Caco-2 (cell line): Measurements from ENCODE around the gene BCO1. TPM values are rescaled to one million over a fixed set of nuclear protein-coding genes. Genes with fewer than 3 reads are reported as not detected.

Experiments used
- BruUV-seq: library from RNA; stranded (reverse); fragments of 400-500 nt; replicated peaks from 2 replicates; lab custom pipeline; 2021; lab: Mats Ljungman, UMichigan
- CTCF ChIA-PET: fragments of 300-600 bp; sonication (Branson Sonifier 250); formaldehyde crosslinking; loops from one replicate; lab custom pipeline; 2022; ENCODE audit warnings: antibody characterized with exemption; lab: Charles Lee
- POLR2A ChIA-PET: fragments of 300-600 bp; sonication (Branson Sonifier 250); formaldehyde crosslinking; loops from one replicate; lab custom pipeline; 2022; ENCODE audit warnings: antibody characterized with exemption; lab: Charles Lee
- DNase-seq, 2 experiments: peaks; one replicate each; pipeline versions ENCODE4 v3.0.0 to v3.0.0-alpha.2; 2020 to 2022
- H3K27me3 ChIP-seq: replicated peaks from 2 replicates; pipeline ENCODE4 v1.6.0; 2011; ENCODE audit warnings: low read length; ENCODE audit not compliant: control insufficient read depth, insufficient read depth
- H3K36me3 ChIP-seq: 2 replicates; pipeline ENCODE4 v1.5.1; 2011; ENCODE audit warnings: low read length; ENCODE audit not compliant: control insufficient read depth, insufficient read depth
- H3K4me1 ChIP-seq: fragments of 250-450 bp; sonication (Bioruptor Pico); 2 replicates; pipeline ENCODE4 v1.5.1; 2020; ENCODE audit warnings: mild to moderate bottlenecking
- H3K4me3 ChIP-seq: 2 replicates; pipeline ENCODE4 v1.5.1; 2011; ENCODE audit warnings: low read depth, mild to moderate bottlenecking, control low read depth, low read length
- H3K9me3 ChIP-seq: fragments of 250-450 bp; sonication (Bioruptor Pico); 2 replicates; pipeline ENCODE4 v1.5.1; 2020; ENCODE audit warnings: mild to moderate bottlenecking, moderate library complexity
- H3K27ac Mint-ChIP-seq: one replicate; pipeline ENCODE4 v1.8.0; 2022; ENCODE audit warnings: mixed read lengths; ENCODE audit not compliant: unreplicated experiment
- H3K27me3 Mint-ChIP-seq: one replicate; pipeline ENCODE4 v1.8.0; 2022; ENCODE audit warnings: mixed read lengths; ENCODE audit not compliant: insufficient read depth, unreplicated experiment
- H3K36me3 Mint-ChIP-seq: one replicate; pipeline ENCODE4 v1.8.0; 2022; ENCODE audit warnings: mild to moderate bottlenecking, mixed read lengths; ENCODE audit not compliant: insufficient read depth, unreplicated experiment
- H3K4me1 Mint-ChIP-seq: one replicate; pipeline ENCODE4 v1.8.0; 2022; ENCODE audit warnings: low read depth, mixed read lengths; ENCODE audit not compliant: unreplicated experiment
- H3K4me3 Mint-ChIP-seq: one replicate; pipeline ENCODE4 v1.8.0; 2022; ENCODE audit warnings: mild to moderate bottlenecking, moderate library complexity, mixed read lengths; ENCODE audit not compliant: unreplicated experiment
- H3K9me3 Mint-ChIP-seq: one replicate; pipeline ENCODE4 v1.8.0; 2022; ENCODE audit warnings: mixed read lengths; ENCODE audit not compliant: unreplicated experiment
- intact Hi-C: fragments of 100-400 bp; cut with micrococcal nuclease; formaldehyde crosslinking; loops from one replicate; pipeline ENCODE4 v1.10.0; 2022; ENCODE audit not compliant: unreplicated experiment
- total RNA-seq: library from RNA; stranded (reverse); gene quantifications from 2 replicates; pipeline ENCODE4 v1.2.3, GENCODE V29; 2022
- TF ChIP-seq, protein P1 (sequence below), 2 experiments: fragments of 200-600 bp in 1 of 2; IDR thresholded peaks; 1 replicate in 1 of 2; 2 replicates in 1 of 2; pipeline versions ENCODE4 v1.5.1 to v1.8.0; 2011 to 2022; ENCODE audit warnings: antibody characterized with exemption in 1 of 2, control low read depth in 1 of 2, inconsistent platforms in 1 of 2, low read depth in 1 of 2, low read length in 1 of 2, mild to moderate bottlenecking in 1 of 2, moderate library complexity in 1 of 2; ENCODE audit not compliant: insufficient read depth in 1 of 2, severe bottlenecking in 1 of 2, unreplicated experiment in 1 of 2

The BCO1 gene
- total RNA-seq, 1 experiment from 2014 or later = 0.91 TPM

DNA sequence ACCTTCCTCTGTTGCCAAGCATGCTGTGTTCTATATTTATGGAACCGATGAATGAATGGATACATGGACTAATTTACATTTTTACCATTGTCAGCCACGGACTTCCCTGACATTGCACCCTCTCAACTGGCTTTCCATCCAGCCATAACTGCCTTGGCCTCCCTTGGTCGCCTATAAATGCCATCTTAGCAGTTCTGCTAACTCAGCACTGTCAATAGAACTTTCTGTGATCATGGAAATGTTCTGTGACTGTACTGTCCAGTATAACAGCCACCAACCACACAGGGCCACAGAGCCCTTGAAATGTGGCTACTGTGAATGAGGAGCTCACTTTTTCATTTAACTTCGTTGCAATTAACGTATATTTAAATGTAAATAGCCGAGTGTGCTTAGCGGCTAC lies 8.7 kb upstream of the BCO1 start:
- Mint-ChIP-seq H3K4me1 (peaks cover 9% of the 10 kb centered on the region), H3K4me3 (no peak overlapping the region), H3K36me3 (no peaks in the 10 kb centered on the region), H3K27me3 (no peaks in the 10 kb centered on the region), H3K9me3 (no peaks in the 10 kb centered on the region), H3K27ac (no peak overlapping the region)
- no peak for DNase-seq
- ChIA-PET CTCF (no interaction called here), POLR2A (no interaction called here)
- TF ChIP-seq, protein P1, sequence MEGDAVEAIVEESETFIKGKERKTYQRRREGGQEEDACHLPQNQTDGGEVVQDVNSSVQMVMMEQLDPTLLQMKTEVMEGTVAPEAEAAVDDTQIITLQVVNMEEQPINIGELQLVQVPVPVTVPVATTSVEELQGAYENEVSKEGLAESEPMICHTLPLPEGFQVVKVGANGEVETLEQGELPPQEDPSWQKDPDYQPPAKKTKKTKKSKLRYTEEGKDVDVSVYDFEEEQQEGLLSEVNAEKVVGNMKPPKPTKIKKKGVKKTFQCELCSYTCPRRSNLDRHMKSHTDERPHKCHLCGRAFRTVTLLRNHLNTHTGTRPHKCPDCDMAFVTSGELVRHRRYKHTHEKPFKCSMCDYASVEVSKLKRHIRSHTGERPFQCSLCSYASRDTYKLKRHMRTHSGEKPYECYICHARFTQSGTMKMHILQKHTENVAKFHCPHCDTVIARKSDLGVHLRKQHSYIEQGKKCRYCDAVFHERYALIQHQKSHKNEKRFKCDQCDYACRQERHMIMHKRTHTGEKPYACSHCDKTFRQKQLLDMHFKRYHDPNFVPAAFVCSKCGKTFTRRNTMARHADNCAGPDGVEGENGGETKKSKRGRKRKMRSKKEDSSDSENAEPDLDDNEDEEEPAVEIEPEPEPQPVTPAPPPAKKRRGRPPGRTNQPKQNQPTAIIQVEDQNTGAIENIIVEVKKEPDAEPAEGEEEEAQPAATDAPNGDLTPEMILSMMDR (IDR thresholded peaks at IDR 0.05; ENCODE audit: insufficient read depth in 1 of 2, low read depth in 1 of 2, low read length in 1 of 2, severe bottlenecking in 1 of 2, unreplicated experiment in 1 of 2) = no peak
- Histone ChIP-seq H3K9me3 (no peaks in the 10 kb centered on the region), H3K4me1 (no peaks in the 10 kb centered on the region), H3K27me3 (no peaks in the 10 kb centered on the region), H3K36me3 (no peaks in the 10 kb centered on the region), H3K4me3 (no peak overlapping the region)
- intact Hi-C loops = no loop called here
- no TSS peak for BruUV-seq

- no peak for DNase-seq
- ChIA-PET CTCF (no interaction called here), POLR2A (no interaction called here)
- Mint-ChIP-seq H3K36me3 (no peaks in the 10 kb centered on the region), H3K27me3 (no peaks in the 10 kb centered on the region), H3K4me1 (peaks cover 9% of the 10 kb centered on the region), H3K4me3 (no peak overlapping the region), H3K9me3 (no peaks in the 10 kb centered on the region), H3K27ac (no peak overlapping the region)
- no peaks in the 10 kb centered on the region for H3K4me1 ChIP-seq
- no peak overlapping the region for H3K4me3 ChIP-seq
- H3K27me3 ChIP-seq = no peaks in the 10 kb centered on the region
- BruUV-seq = no TSS peak
- no peaks in the 10 kb centered on the region for H3K36me3 ChIP-seq
- H3K9me3 ChIP-seq = no peaks in the 10 kb centered on the region
- intact Hi-C loops = no loop called here
- TF ChIP-seq, protein P1 (IDR thresholded peaks at IDR 0.05; ENCODE audit: insufficient read depth in 1 of 2, low read depth in 1 of 2, low read length in 1 of 2, severe bottlenecking in 1 of 2, unreplicated experiment in 1 of 2) = no peak
Measured at GRCh38 chr16:81231014-81231413, 7.5 kb upstream of the BCO1 start.

- Mint-ChIP-seq H3K36me3 (no peaks in the 10 kb centered on the region), H3K4me1 (peaks cover 16% of the 10 kb centered on the region), H3K27me3 (no peaks in the 10 kb centered on the region), H3K27ac (no peak overlapping the region), H3K4me3 (no peak overlapping the region), H3K9me3 (no peaks in the 10 kb centered on the region)
- intact Hi-C loops = no loop called here
- BruUV-seq = no TSS peak
- Histone ChIP-seq H3K27me3 (no peaks in the 10 kb centered on the region), H3K4me1 (peaks cover 5% of the 10 kb centered on the region), H3K36me3 (no peaks in the 10 kb centered on the region), H3K9me3 (no peaks in the 10 kb centered on the region), H3K4me3 (no peak overlapping the region)
- CTCF ChIA-PET = no interaction called here
- POLR2A ChIA-PET = no interaction called here
- no peak for DNase-seq
- TF ChIP-seq, protein P1 (IDR thresholded peaks at IDR 0.05; ENCODE audit: insufficient read depth in 1 of 2, low read depth in 1 of 2, low read length in 1 of 2, severe bottlenecking in 1 of 2, unreplicated experiment in 1 of 2) = no peak
Measured at GRCh38 chr16:81232740-81233367, 5.6 kb upstream of the BCO1 start.
